Type B pancreatic cell (in vitro differentiated cells): ENCODE data around the gene C3orf33. TPM values are rescaled to one million over a fixed set of nuclear protein-coding genes. Genes with fewer than 3 reads are reported as not detected.

Experiments
- DNase-seq: peaks from one replicate; pipeline ENCODE4 v3.0.0; 2021; ENCODE audit warnings: mixed read lengths; ENCODE audit not compliant: unreplicated experiment; ENCODE audit errors: extremely low spot score
- H3K27ac Mint-ChIP-seq: 2 replicates; pipeline ENCODE4 v1.8.0; 2021; ENCODE audit warnings: mild to moderate bottlenecking, mixed read lengths
- H3K27me3 Mint-ChIP-seq: 2 replicates; pipeline ENCODE4 v1.8.0; 2021; ENCODE audit warnings: mixed read lengths
- H3K36me3 Mint-ChIP-seq: 2 replicates; pipeline ENCODE4 v1.8.0; 2021; ENCODE audit warnings: mixed read lengths
- H3K4me1 Mint-ChIP-seq: one replicate; pipeline ENCODE4 v1.8.0; 2021; ENCODE audit warnings: mixed read lengths; ENCODE audit not compliant: unreplicated experiment
- H3K4me3 Mint-ChIP-seq: 2 replicates; pipeline ENCODE4 v1.8.0; 2021; ENCODE audit warnings: mild to moderate bottlenecking, mixed read lengths
- H3K9me3 Mint-ChIP-seq: 2 replicates; pipeline ENCODE4 v1.8.0; 2021; ENCODE audit warnings: mixed read lengths
- total RNA-seq: library from RNA; stranded (reverse); gene quantifications from 2 replicates; pipeline ENCODE4 v1.2.1, GENCODE V29; 2021; ENCODE audit warnings: low replicate concordance
- TF ChIP-seq, protein P1 (sequence below): fragments of 200-600 bp; sonication (generic); conservative IDR thresholded peaks from 2 replicates; pipeline ENCODE4 v1.5.0; 2021; ENCODE audit warnings: antibody characterized with exemption, mild to moderate bottlenecking

C3orf33 gene
- total RNA-seq, 1 donor from 2014 or later: 2.8 TPM

DNA sequence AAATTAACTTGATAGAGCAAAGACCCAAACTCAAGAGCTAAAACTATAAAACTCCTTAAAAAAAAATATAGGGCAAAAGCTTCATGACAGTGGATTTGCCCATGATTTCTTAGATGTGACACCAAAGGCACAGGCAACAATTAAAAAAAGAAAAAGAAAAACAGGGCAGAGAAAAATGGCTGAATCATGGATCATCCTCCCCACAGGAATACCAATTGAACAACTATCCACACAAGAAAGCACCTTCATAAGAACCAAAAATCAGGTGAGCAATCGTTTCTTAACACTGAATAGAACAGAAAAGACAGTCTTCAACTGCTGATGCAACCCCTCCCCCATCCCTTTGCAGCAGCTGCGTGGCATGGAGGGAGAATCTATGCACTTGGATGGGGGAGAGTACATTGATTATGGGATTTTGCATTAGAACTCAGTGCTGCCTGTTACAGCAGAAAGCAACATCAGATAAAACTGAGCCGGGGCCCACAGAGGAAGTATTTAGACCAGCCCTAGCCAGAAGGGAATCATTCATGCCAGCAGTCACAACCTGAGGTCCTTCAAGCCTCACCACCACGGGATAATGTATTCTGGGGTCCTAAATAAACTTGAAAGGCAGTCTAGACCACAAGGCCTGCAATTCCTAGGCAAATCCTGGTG lies 15.7 kb downstream of the C3orf33 start:
- H3K4me3 Mint-ChIP-seq: no peak overlapping the region
- no peaks in the 10 kb centered on the region for H3K27me3 Mint-ChIP-seq
- DNase-seq: no peak
- no peaks in the 10 kb centered on the region for H3K9me3 Mint-ChIP-seq
- TF ChIP-seq, protein P1, sequence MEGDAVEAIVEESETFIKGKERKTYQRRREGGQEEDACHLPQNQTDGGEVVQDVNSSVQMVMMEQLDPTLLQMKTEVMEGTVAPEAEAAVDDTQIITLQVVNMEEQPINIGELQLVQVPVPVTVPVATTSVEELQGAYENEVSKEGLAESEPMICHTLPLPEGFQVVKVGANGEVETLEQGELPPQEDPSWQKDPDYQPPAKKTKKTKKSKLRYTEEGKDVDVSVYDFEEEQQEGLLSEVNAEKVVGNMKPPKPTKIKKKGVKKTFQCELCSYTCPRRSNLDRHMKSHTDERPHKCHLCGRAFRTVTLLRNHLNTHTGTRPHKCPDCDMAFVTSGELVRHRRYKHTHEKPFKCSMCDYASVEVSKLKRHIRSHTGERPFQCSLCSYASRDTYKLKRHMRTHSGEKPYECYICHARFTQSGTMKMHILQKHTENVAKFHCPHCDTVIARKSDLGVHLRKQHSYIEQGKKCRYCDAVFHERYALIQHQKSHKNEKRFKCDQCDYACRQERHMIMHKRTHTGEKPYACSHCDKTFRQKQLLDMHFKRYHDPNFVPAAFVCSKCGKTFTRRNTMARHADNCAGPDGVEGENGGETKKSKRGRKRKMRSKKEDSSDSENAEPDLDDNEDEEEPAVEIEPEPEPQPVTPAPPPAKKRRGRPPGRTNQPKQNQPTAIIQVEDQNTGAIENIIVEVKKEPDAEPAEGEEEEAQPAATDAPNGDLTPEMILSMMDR: no peak
- no peak overlapping the region for H3K27ac Mint-ChIP-seq
- no peaks in the 10 kb centered on the region for H3K4me1 Mint-ChIP-seq
- H3K36me3 Mint-ChIP-seq: peaks cover 5% of the 10 kb centered on the region

DNA sequence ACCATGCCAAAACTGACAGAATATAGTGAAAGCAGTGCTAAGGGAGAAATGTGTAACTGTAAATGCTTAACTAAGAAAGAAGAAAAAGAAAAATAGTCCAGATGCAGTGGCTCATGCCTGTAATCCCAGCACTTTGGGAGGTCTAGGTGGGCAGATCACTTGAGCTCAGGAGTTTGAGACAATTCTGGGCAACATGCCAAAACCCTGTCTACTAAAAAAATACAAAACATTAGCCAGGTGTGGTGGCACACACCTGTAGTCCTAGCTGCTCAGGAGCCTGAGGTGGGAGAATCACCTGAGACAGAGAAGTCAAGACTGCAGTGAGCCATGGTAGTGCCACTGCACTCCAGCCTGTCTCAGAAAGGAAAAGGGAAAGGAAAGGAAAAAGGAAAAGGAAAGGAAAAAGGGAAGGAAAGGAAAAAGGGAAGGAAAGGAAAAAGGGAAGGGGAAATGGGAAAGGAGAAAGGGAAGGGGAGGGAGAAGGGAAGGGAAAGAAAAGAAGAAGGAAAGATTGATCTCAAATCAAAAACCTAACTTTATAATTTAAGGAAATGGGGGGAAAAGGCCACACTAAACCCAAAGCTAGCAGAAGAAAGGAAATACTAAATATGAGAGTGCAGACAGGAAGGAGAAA lies 20.3 kb downstream of the C3orf33 start:
- peaks cover 6% of the 10 kb centered on the region for H3K36me3 Mint-ChIP-seq
- H3K4me3 Mint-ChIP-seq: no peak overlapping the region
- H3K27ac Mint-ChIP-seq: no peak overlapping the region
- H3K9me3 Mint-ChIP-seq: peaks cover 8% of the 10 kb centered on the region
- DNase-seq: no peak
- TF ChIP-seq, protein P1: no peak
- H3K27me3 Mint-ChIP-seq: no peaks in the 10 kb centered on the region
- no peaks in the 10 kb centered on the region for H3K4me1 Mint-ChIP-seq

DNA sequence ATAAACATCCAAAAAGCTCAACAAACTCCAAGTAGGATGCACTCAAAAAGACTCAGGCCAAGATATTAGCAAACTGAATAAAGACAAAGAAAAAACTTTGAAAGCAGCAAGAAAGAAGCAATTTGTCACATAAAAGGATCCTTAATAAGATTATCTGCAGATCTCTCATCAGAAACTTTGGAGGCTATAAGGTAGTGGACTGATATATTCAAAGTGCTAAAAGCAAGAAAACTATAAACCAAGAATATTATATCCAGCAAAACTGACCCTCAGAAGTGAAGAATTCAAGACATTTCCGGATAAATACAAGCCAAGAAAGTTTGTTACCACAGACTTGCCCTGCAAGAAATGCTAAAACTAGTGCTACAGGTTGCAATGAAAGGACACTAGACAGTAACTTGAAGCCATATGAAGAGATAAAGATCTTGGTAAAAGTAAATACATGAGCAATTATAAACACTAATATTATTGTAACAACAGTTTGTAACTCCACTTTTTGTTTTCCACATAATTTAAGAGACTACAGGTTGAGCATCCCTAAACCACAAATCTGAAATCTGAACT lies 23.6 kb downstream of the C3orf33 start:
- no peaks in the 10 kb centered on the region for H3K27me3 Mint-ChIP-seq
- no peak for DNase-seq
- TF ChIP-seq, protein P1: no peak
- peaks cover 11% of the 10 kb centered on the region for H3K36me3 Mint-ChIP-seq
- H3K4me1 Mint-ChIP-seq: no peaks in the 10 kb centered on the region
- H3K9me3 Mint-ChIP-seq: peaks cover 8% of the 10 kb centered on the region
- H3K27ac Mint-ChIP-seq: no peak overlapping the region
- H3K4me3 Mint-ChIP-seq: no peak overlapping the region

DNA sequence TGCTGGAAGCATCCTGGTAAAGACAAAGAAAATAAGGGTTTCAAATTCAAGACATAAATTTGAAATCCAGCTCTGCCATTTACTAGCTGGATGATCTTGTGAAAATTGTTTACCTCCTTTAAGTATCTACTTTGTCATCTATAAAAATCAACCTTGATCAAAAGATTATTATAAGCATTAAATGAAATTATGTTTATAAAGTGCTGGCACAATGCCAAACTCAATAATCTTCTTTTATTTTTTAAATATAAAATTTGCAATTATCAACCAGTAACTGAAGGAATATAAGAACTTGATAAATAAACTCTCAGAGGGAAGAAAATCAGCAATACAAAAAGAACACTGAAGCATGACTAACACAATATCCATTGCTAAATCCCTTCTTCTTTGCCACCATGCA lies 25.8 kb downstream of the C3orf33 start:
- H3K27ac Mint-ChIP-seq: no peak overlapping the region
- peaks cover 8% of the 10 kb centered on the region for H3K9me3 Mint-ChIP-seq
- TF ChIP-seq, protein P1: no peak
- DNase-seq: no peak
- H3K4me1 Mint-ChIP-seq: no peaks in the 10 kb centered on the region
- H3K4me3 Mint-ChIP-seq: no peak overlapping the region
- peaks cover 11% of the 10 kb centered on the region for H3K36me3 Mint-ChIP-seq
- H3K27me3 Mint-ChIP-seq: no peaks in the 10 kb centered on the region

DNA sequence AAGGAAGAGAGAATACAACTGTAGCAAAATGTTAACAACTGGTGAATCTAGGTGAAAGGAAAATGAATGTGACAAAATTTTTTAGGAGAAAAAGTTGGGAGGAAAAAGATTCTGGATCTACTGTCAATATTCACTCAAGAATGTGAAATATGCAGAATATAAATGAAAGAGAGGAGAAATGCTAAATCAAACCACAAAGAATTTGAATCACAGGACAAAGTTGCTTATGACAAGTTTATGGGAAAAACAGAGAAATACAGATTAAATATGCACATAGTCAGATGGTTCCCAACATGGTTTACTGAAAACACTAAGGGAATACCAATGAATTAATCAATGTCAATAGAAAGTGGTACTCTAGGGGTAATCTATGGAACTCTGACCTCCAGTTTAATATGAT lies 27.6 kb downstream of the C3orf33 start:
- peaks cover 18% of the 10 kb centered on the region for H3K36me3 Mint-ChIP-seq
- DNase-seq: no peak
- peaks cover 8% of the 10 kb centered on the region for H3K9me3 Mint-ChIP-seq
- TF ChIP-seq, protein P1: no peak
- H3K4me1 Mint-ChIP-seq: no peaks in the 10 kb centered on the region
- no peak overlapping the region for H3K27ac Mint-ChIP-seq
- no peaks in the 10 kb centered on the region for H3K27me3 Mint-ChIP-seq
- H3K4me3 Mint-ChIP-seq: no peak overlapping the region
